BJ (cell line): ENCODE measurements around the gene VPS18. TPM values are rescaled to one million over a fixed set of nuclear protein-coding genes. Genes with fewer than 3 reads are reported as not detected.

Experiments
- CTCF ChIA-PET: fragments of 350-600 bp; formaldehyde crosslinking; extraction: SDS; loops from one replicate; lab custom pipeline; 2021; ENCODE audit warnings: antibody characterized with exemption, inconsistent platforms; lab: Yijun Ruan, JAX
- POLR2A ChIA-PET: fragments of 300-600 bp; sonication (Branson Sonifier 250); formaldehyde crosslinking; extraction: SDS; loops from one replicate; lab custom pipeline; 2021; ENCODE audit warnings: antibody characterized with exemption; lab: Charles Lee
- DNase-seq: peaks from one replicate; pipeline ENCODE4 v3.0.0-alpha.2; 2011; ENCODE audit warnings: low read depth
- H3K27me3 ChIP-seq: 2 replicates; pipeline ENCODE4 v1.6.0; 2011; ENCODE audit warnings: low read length; ENCODE audit not compliant: control insufficient read depth, insufficient read depth
- H3K36me3 ChIP-seq: 2 replicates; pipeline ENCODE4 v1.5.1; 2011; ENCODE audit warnings: low read length; ENCODE audit not compliant: control insufficient read depth, insufficient read depth
- H3K4me3 ChIP-seq: 2 replicates; pipeline ENCODE4 v1.5.1; 2011; ENCODE audit warnings: low read depth, mild to moderate bottlenecking, control low read depth, low read length
- CTCF ChIP-seq: IDR thresholded peaks from 2 replicates; pipeline ENCODE4 v1.5.1; 2011; ENCODE audit warnings: low read depth, mild to moderate bottlenecking, control low read depth, inconsistent platforms, low read length, moderate library complexity; ENCODE audit not compliant: insufficient read depth
- polyA plus RNA-seq: library from polyadenylated mRNA; depleted of rRNA; stranded (reverse); fragments of >200 nt; gene quantifications from 2 replicates; pipeline ENCODE4 v1.2.3, GENCODE V29; 2011

VPS18 gene
- polyA plus RNA-seq, 1 experiment: 28.4 TPM

GRCh38 chr15:40901053-40901443 lies 6.8 kb downstream of the VPS18 start:
- Histone ChIP-seq H3K4me3 (no peak overlapping the region), H3K27me3 (no peaks in the 10 kb centered on the region), H3K36me3 (peaks cover 37% of the 10 kb centered on the region)
- DNase-seq: no peak
- POLR2A ChIA-PET: interaction anchor here (0.6 kb wide), 1 partner anchor 91 kb away, joined by 3 read pairs; no protein-coding TSS in a partner anchor
- no peak for TF ChIP-seq CTCF
- CTCF ChIA-PET: interaction anchor here (1.2 to 7.3 kb wide), 3 partner anchors 40 to 44 kb away, joined by 4 to 83 read pairs (median 7); no protein-coding TSS in a partner anchor

GRCh38 chr15:40902605-40903561 lies 8.6 kb downstream of the VPS18 start:
- POLR2A ChIA-PET: no interaction called here
- CTCF ChIA-PET: interaction anchor here (0.5 to 10.1 kb wide), 26 partner anchors 7 to 430 kb away, joined by 3 to 309 read pairs (median 4); partner anchors contain the start of genes DLL4, NUSAP1, OIP5 and RHOV

GRCh38 chr15:40904552-40905201 lies 10.4 kb downstream of the VPS18 start:
- ChIA-PET POLR2A (interaction anchor here (0.6 kb wide), 1 partner anchor 37 kb away, joined by 3 read pairs; no protein-coding TSS in a partner anchor), CTCF (interaction anchor here (0.6 to 10.1 kb wide), 43 partner anchors 9 to 1595 kb away, joined by 3 to 309 read pairs (median 4); partner anchors contain the start of genes CHAC1, DLL4, NUSAP1 and OIP5)
- Histone ChIP-seq H3K4me3 (no peak overlapping the region), H3K27me3 (no peaks in the 10 kb centered on the region), H3K36me3 (peaks cover 29% of the 10 kb centered on the region)
- no peak for DNase-seq
- no peak for TF ChIP-seq CTCF

More at GRCh38 chr15:40902605-40903561, 8.6 kb downstream of the VPS18 start:
- Histone ChIP-seq H3K36me3 (peaks cover 36% of the 10 kb centered on the region), H3K4me3 (no peak overlapping the region), H3K27me3 (no peaks in the 10 kb centered on the region)
- no peak for TF ChIP-seq CTCF
- DNase-seq: no peak

- peak; percentile 92 for DNase-seq
- peak overlapping the region; percentile 25 for H3K4me3 ChIP-seq
- POLR2A ChIA-PET: interaction anchor here (0.5 to 0.8 kb wide), 3 partner anchors 9 to 155 kb away, joined by 3 to 11 read pairs (median 3); no protein-coding TSS in a partner anchor
- H3K27me3 ChIP-seq: no peaks in the 10 kb centered on the region
- CTCF ChIA-PET: interaction anchor here (0.5 to 10.1 kb wide), 26 partner anchors 8 to 296 kb away, joined by 3 to 309 read pairs (median 6); partner anchors contain the start of genes CHAC1, DLL4 and VPS18
- TF ChIP-seq CTCF: peak; percentile 86
- peaks cover 16% of the 10 kb centered on the region for H3K36me3 ChIP-seq
Observed at GRCh38 chr15:40906091-40906990, 12.1 kb downstream of the VPS18 start.
